Measurements from ENCODE around the gene SORBS1. TPM values are rescaled to one million over a fixed set of nuclear protein-coding genes. Genes with fewer than 3 reads are reported as not detected.

SORBS1 gene
- total RNA-seq, 8 experiments from 2014 or later, result 2.0 to 105 (median 35.8) TPM

- WGBS, 10 experiments, result 40 to 100% (median 88%) methylated on average over 1 to 2 of the region's 3 CpGs; no CpG with 5 or more reads in 6 of the 10 experiments
- Histone ChIP-seq H3K4me3 (no peak overlapping the region), H3K4me1 (replicated peaks in 1 of 2) (no peaks in the 10 kb centered on the region), H3K27ac (no peak overlapping the region)
- peak in 2 of 8 experiments; percentile 37 to 55 for ATAC-seq (replicated peaks in 6 of 8)
- in situ Hi-C loops (cut with MboI; ENCODE audit: low pct_unique_long_range_greater_than_20kb in 2 of 9, low sequenced_read_pairs in 9 of 9, unreplicated experiment in 9 of 9), result no loop called here
These were observed 226.4 kb downstream of the SORBS1 start for GRCh38 chr10:95334805-95335144.

GRCh38 chr10:95333997-95334804, 227.0 kb downstream of the SORBS1 start:
- Histone ChIP-seq H3K4me3 (no peak overlapping the region), H3K27ac (no peak overlapping the region), H3K4me1 (replicated peaks in 1 of 2) (no peaks in the 10 kb centered on the region)
- ATAC-seq (replicated peaks in 6 of 8), result peak in 2 of 8 experiments; percentile 94 to 99
- in situ Hi-C loops (cut with MboI; ENCODE audit: low pct_unique_long_range_greater_than_20kb in 2 of 9, low sequenced_read_pairs in 9 of 9, unreplicated experiment in 9 of 9), result no loop called here
- 3 to 100% (median 50%) methylated on average over 1 to 7 of the region's 12 CpGs; no CpG with 5 or more reads in 1 of the 10 experiments for WGBS, 10 experiments

GRCh38 chr10:95332666-95333249, 228.4 kb downstream of the SORBS1 start:
- no peaks in the 10 kb centered on the region for H3K4me1 ChIP-seq (replicated peaks in 1 of 2)
- in situ Hi-C loops (cut with MboI; ENCODE audit: low pct_unique_long_range_greater_than_20kb in 2 of 9, low sequenced_read_pairs in 9 of 9, unreplicated experiment in 9 of 9), result no loop called here
- 67 to 100% (median 100%) methylated on average over 1 to 3 of the region's 4 CpGs; no CpG with 5 or more reads in 3 of the 10 experiments for WGBS, 10 experiments
- H3K27ac ChIP-seq, result no peak overlapping the region
- no peak overlapping the region for H3K4me3 ChIP-seq
- no peak for ATAC-seq (replicated peaks in 6 of 8)

GRCh38 chr10:95331596-95332130, 229.5 kb downstream of the SORBS1 start:
- no peak overlapping the region for H3K27ac ChIP-seq
- ATAC-seq (replicated peaks in 6 of 8), result no peak
- 54 to 100% (median 100%) methylated on average over 1 to 3 of the region's 3 CpGs; no CpG with 5 or more reads in 4 of the 10 experiments for WGBS, 10 experiments
- in situ Hi-C loops (cut with MboI; ENCODE audit: low pct_unique_long_range_greater_than_20kb in 2 of 9, low sequenced_read_pairs in 9 of 9, unreplicated experiment in 9 of 9), result no loop called here
- H3K4me1 ChIP-seq (replicated peaks in 1 of 2), result no peaks in the 10 kb centered on the region
- no peak overlapping the region for H3K4me3 ChIP-seq

GRCh38 chr10:95330966-95331453, 230.2 kb downstream of the SORBS1 start:
- in situ Hi-C loops (cut with MboI; ENCODE audit: low pct_unique_long_range_greater_than_20kb in 2 of 9, low sequenced_read_pairs in 9 of 9, unreplicated experiment in 9 of 9), result no loop called here
- ATAC-seq (replicated peaks in 6 of 8), result no peak
- no peak overlapping the region for H3K27ac ChIP-seq

GRCh38 chr10:95329296-95329695, 231.9 kb downstream of the SORBS1 start:
- Histone ChIP-seq H3K27ac (no peak overlapping the region), H3K4me3 (no peak overlapping the region), H3K4me1 (replicated peaks in 1 of 2) (no peaks in the 10 kb centered on the region)
- WGBS, 10 experiments, result 60 to 100% (median 82%) methylated on average over 1 to 7 of the region's 9 CpGs
- in situ Hi-C loops (cut with MboI; ENCODE audit: low pct_unique_long_range_greater_than_20kb in 2 of 9, low sequenced_read_pairs in 9 of 9, unreplicated experiment in 9 of 9), result no loop called here
- no peak for ATAC-seq (replicated peaks in 6 of 8)

More at GRCh38 chr10:95330966-95331453, 230.2 kb downstream of the SORBS1 start:
- WGBS, 10 experiments, result 60 to 100% (median 83%) methylated on average over 1 of the region's 1 CpG; no CpG with 5 or more reads in 5 of the 10 experiments
- Histone ChIP-seq H3K4me1 (replicated peaks in 1 of 2) (no peaks in the 10 kb centered on the region), H3K4me3 (no peak overlapping the region)

GRCh38 chr10:95328013-95328412, 233.2 kb downstream of the SORBS1 start:
- Histone ChIP-seq H3K27ac (no peak overlapping the region), H3K4me3 (no peak overlapping the region), H3K4me1 (replicated peaks in 1 of 2) (no peaks in the 10 kb centered on the region)
- in situ Hi-C loops (cut with MboI; ENCODE audit: low pct_unique_long_range_greater_than_20kb in 2 of 9, low sequenced_read_pairs in 9 of 9, unreplicated experiment in 9 of 9), result no loop called here
- no peak for ATAC-seq (replicated peaks in 6 of 8)
- 53 to 100% (median 66%) methylated on average over 1 to 2 of the region's 3 CpGs; no CpG with 5 or more reads in 3 of the 10 experiments for WGBS, 10 experiments

- 0 to 100% (median 89%) methylated on average over 1 to 4 of the region's 5 CpGs; no CpG with 5 or more reads in 3 of the 10 experiments for WGBS, 10 experiments
- no peak overlapping the region for H3K4me3 ChIP-seq
- H3K27ac ChIP-seq, result no peak overlapping the region
- in situ Hi-C loops (cut with MboI; ENCODE audit: low pct_unique_long_range_greater_than_20kb in 2 of 9, low sequenced_read_pairs in 9 of 9, unreplicated experiment in 9 of 9), result no loop called here
- no peaks in the 10 kb centered on the region for H3K4me1 ChIP-seq (replicated peaks in 1 of 2)
- ATAC-seq (replicated peaks in 6 of 8), result peak in 2 of 8 experiments; percentile 18 to 33
These were observed 233.8 kb downstream of the SORBS1 start for GRCh38 chr10:95327367-95327766.

GRCh38 chr10:95326396-95326795, 234.8 kb downstream of the SORBS1 start:
- 25 to 100% (median 100%) methylated on average over 1 to 2 of the region's 2 CpGs for WGBS, 10 experiments
- no peak overlapping the region for H3K27ac ChIP-seq
- in situ Hi-C loops (cut with MboI; ENCODE audit: low pct_unique_long_range_greater_than_20kb in 2 of 9, low sequenced_read_pairs in 9 of 9, unreplicated experiment in 9 of 9), result no loop called here
- no peak for ATAC-seq (replicated peaks in 6 of 8)
- no peak overlapping the region for H3K4me3 ChIP-seq
- H3K4me1 ChIP-seq (replicated peaks in 1 of 2), result no peaks in the 10 kb centered on the region

- ATAC-seq (replicated peaks in 6 of 8), result no peak
- Histone ChIP-seq H3K4me1 (replicated peaks in 1 of 2) (no peaks in the 10 kb centered on the region), H3K27ac (no peak overlapping the region), H3K4me3 (no peak overlapping the region)
- 71 to 94% (median 80%) methylated on average over 1 to 2 of the region's 2 CpGs; no CpG with 5 or more reads in 5 of the 10 experiments for WGBS, 10 experiments
- in situ Hi-C loops (cut with MboI; ENCODE audit: low pct_unique_long_range_greater_than_20kb in 2 of 9, low sequenced_read_pairs in 9 of 9, unreplicated experiment in 9 of 9), result no loop called here
These were observed 235.3 kb downstream of the SORBS1 start for GRCh38 chr10:95325863-95326262.

- 29 to 100% (median 80%) methylated on average over 1 to 8 of the region's 11 CpGs for WGBS, 10 experiments
- Histone ChIP-seq H3K4me3 (no peak overlapping the region), H3K4me1 (replicated peaks in 1 of 2) (no peaks in the 10 kb centered on the region), H3K27ac (no peak overlapping the region)
- ATAC-seq (replicated peaks in 6 of 8), result no peak
- in situ Hi-C loops (cut with MboI; ENCODE audit: low pct_unique_long_range_greater_than_20kb in 2 of 9, low sequenced_read_pairs in 9 of 9, unreplicated experiment in 9 of 9), result no loop called here
These were observed 236.5 kb downstream of the SORBS1 start for GRCh38 chr10:95324436-95325268.

GRCh38 chr10:95321554-95322301, 239.4 kb downstream of the SORBS1 start:
- in situ Hi-C loops (cut with MboI; ENCODE audit: low pct_unique_long_range_greater_than_20kb in 2 of 9, low sequenced_read_pairs in 9 of 9, unreplicated experiment in 9 of 9), result no loop called here
- 44 to 96% (median 89%) methylated on average over 4 to 10 of the region's 10 CpGs for WGBS, 10 experiments
- Histone ChIP-seq H3K4me3 (no peak overlapping the region), H3K27ac (no peak overlapping the region), H3K4me1 (replicated peaks in 1 of 2) (no peaks in the 10 kb centered on the region)
- no peak for ATAC-seq (replicated peaks in 6 of 8)
